GM10266 (cell line): ENCODE results near the gene ADD1.
"Not testable (repeated sequence)": the region's sequence is repeated elsewhere in the genome, so short reads cannot be mapped to it uniquely, and the experiment has no call there.

Experiments
- DNase-seq: peaks from one replicate; pipeline ENCODE4 v3.0.0; 2012; ENCODE audit errors: extremely low spot score
- TF ChIP-seq, protein P1 (sequence below): IDR thresholded peaks from 2 replicates; pipeline ENCODE4 v1.5.1; 2012; ENCODE audit warnings: mild to moderate bottlenecking, low read depth; ENCODE audit not compliant: control insufficient read depth, insufficient read depth; ENCODE audit errors: missing control alignments

ADD1 gene

DNA sequence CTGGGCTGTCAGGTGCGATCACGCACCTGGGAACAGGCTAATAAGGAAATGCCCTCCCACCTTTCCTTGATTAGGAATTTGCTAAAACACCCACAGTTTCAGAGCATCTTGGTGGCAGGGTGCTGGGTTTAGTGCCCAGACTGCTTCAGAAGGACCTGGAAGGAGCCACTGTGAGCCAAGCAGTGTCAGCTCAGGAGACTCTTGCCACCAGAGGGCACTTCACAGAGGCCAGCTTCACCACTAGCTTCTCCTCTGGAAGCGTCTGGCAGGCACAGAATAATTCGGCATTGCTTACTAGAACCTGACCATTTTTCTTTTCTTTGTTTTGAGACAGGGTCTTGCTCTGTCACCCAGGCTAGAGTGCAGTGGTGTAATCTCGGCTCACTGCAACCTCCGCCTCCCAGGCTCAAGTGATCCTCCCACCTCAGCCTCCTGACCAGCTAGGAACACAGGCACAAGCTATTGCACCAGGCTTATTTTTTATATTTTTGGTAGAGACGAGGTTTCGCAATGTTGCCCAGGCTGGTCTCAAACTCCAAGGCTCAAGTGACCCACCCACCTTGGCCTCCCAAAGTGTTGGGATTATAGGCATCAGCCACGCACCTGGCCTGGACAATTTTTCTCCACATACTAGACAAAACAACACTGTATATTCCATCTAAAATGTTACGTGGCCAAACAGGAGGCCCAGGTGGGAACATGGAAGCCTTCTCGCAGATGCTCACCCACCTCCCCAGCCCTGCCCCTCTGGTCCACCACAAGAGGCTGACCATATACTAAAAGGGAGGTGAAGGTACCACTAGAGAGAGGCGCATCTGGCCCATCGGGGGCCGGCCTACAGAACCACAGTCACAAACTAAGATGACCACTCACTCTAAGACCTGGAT, 105.5 kb downstream of the ADD1 start:
- TF ChIP-seq, protein P1, sequence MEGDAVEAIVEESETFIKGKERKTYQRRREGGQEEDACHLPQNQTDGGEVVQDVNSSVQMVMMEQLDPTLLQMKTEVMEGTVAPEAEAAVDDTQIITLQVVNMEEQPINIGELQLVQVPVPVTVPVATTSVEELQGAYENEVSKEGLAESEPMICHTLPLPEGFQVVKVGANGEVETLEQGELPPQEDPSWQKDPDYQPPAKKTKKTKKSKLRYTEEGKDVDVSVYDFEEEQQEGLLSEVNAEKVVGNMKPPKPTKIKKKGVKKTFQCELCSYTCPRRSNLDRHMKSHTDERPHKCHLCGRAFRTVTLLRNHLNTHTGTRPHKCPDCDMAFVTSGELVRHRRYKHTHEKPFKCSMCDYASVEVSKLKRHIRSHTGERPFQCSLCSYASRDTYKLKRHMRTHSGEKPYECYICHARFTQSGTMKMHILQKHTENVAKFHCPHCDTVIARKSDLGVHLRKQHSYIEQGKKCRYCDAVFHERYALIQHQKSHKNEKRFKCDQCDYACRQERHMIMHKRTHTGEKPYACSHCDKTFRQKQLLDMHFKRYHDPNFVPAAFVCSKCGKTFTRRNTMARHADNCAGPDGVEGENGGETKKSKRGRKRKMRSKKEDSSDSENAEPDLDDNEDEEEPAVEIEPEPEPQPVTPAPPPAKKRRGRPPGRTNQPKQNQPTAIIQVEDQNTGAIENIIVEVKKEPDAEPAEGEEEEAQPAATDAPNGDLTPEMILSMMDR = peak; percentile 54
- no peak for DNase-seq

GRCh38 chr4:2949782-2950125, 106.1 kb downstream of the ADD1 start:
- TF ChIP-seq, protein P1 = no peak
- DNase-seq = no peak

DNA sequence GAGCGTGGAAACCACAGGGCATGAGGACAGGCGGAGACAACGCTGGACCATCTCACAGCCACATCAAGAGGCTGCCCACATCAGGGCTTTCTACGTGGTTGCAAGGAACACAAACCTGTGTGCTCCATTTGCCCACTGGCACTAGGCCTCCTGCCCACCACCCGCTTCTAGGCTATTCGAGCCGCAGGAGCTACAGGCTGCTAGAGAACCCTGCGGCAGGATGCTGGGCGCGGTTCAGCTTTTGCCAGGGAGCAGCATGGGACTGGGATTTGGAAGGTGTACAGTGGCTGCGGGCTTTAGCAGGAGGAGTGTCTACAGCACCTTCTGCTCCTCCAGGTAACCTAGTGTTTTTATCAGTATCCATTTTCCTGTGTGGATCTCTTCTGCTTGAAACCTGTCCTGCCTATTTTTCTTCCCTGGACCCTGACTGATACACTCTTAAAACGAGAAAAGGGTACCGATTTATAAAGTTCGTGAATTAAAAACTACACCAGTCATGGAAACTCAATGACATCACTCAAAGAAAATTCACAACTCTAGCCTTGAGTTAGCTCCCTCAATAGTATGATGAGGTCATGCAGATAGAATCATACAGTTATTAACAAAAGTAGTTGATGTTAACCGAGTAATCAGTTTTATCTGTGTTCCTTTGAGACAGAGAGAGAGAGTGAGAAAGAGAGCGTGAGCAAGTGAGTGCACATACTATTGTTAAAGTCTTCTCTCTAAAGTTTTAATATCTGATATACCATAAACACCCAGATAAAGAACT, 106.8 kb downstream of the ADD1 start:
- no peak for DNase-seq
- TF ChIP-seq, protein P1 = no peak

DNA sequence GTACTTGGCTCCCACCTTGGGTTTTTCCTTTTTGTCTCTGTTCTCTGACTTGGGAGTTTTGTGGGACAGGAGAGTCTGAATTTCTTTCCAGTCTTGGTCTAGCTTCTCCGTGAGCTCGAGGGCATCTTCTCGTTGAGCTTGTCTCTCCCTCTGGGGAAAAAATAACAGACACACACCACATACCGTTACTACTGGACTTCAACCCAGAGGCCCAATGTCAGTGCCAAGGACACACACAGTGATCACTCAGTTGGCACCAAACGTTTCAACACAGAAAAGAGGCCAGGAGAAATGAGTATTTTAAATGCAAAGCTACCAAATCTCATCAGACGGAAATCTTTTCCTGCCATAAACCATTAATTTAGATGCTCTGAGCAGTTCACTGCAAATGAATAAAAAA, 109.9 kb downstream of the ADD1 start:
- DNase-seq = no peak
- TF ChIP-seq, protein P1 = no peak

DNA sequence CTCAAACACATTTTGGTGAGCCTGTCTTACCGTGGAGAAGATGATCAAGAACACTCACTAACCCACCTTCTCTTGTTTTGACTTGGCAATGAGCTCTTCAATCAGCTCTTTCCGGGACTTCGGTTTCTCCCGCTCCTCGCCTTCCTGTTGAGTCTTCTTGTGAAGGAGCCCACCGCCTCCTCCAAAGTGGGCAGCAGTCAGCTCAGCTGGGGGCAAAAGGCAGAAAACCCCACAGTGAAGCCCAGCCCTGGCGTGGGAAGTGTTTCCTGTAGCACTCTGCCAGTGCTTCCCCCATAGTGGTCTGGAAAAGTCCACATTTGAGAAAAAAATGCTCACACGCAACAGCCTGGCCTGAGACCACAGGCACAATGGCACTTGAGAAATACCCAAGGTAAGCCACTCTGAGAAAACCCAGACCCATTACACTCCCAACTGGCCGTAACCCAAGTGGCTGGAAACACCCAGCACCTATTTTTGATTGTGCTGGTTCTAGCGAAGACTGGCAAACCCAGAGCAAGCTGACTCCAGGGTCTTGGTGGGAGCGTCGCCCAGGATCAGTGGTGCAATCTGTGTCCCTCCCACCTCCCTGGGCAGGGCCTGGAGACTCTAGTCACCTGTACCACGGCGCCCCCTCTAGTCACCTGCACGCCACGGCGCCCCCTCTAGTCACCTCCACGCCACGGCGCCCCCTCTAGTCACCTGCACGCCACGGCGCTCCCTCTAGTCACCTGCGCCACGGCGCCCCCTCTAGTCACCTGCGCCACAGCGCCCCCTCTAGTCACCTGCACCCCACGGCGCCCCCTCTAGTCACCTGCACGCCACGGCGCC, 110.9 kb downstream of the ADD1 start:
- peak; percentile 74 for DNase-seq
- TF ChIP-seq, protein P1 = peak; percentile 56

- TF ChIP-seq, protein P1 = peak; percentile 29
- DNase-seq = not testable (repeated sequence)
Observed at GRCh38 chr4:2955186-2956044, 111.8 kb downstream of the ADD1 start.
